ENCODE measurements around the gene RUVBL1.

RUVBL1 gene

GRCh38 chr3:128083396-128083795, 40.2 kb downstream of the RUVBL1 start (continued):
- no peak for TF ChIP-seq TCF4 (CRISPR knock-in tag; IDR thresholded peaks at IDR 0.05; ENCODE audit: borderline replicate concordance)
- no peak for TF ChIP-seq ZFP3 (CRISPR knock-in tag; IDR thresholded peaks at IDR 0.05)
- no peak for TF ChIP-seq ESRRG (CRISPR knock-in tag; IDR thresholded peaks at IDR 0.05)
- TF ChIP-seq TOX (CRISPR knock-in tag; IDR thresholded peaks at IDR 0.05; ENCODE audit: borderline replicate concordance): no peak
- TF ChIP-seq ZC3H10 (CRISPR knock-in tag; IDR thresholded peaks at IDR 0.05): no peak
- no peak for TF ChIP-seq RARB (CRISPR knock-in tag; IDR thresholded peaks at IDR 0.05)
- TF ChIP-seq CSDC2 (CRISPR knock-in tag; IDR thresholded peaks at IDR 0.05): no peak
- no peak for TF ChIP-seq ARNTL (CRISPR knock-in tag; IDR thresholded peaks at IDR 0.05; ENCODE audit: borderline replicate concordance, low read depth)

GRCh38 chr3:128082546-128082945, 41.1 kb downstream of the RUVBL1 start:
- ATAC-seq: no peak
- TF ChIP-seq ZNF565 (CRISPR knock-in tag; conservative IDR thresholded peaks at IDR 0.05; ENCODE audit: low read depth) (no peak), TCF4 (CRISPR knock-in tag; IDR thresholded peaks at IDR 0.05; ENCODE audit: borderline replicate concordance) (no peak), TOX (CRISPR knock-in tag; IDR thresholded peaks at IDR 0.05; ENCODE audit: borderline replicate concordance) (no peak), POU6F1 (CRISPR knock-in tag; IDR thresholded peaks at IDR 0.05; ENCODE audit: borderline replicate concordance, low read depth) (no peak), CSDC2 (CRISPR knock-in tag; IDR thresholded peaks at IDR 0.05) (no peak), PPARA (CRISPR knock-in tag; IDR thresholded peaks at IDR 0.05; ENCODE audit: borderline replicate concordance) (no peak), CSRNP3 (CRISPR knock-in tag; IDR thresholded peaks at IDR 0.05) (no peak), OSR1 (CRISPR knock-in tag; IDR thresholded peaks at IDR 0.05) (no peak), ZFP3 (CRISPR knock-in tag; IDR thresholded peaks at IDR 0.05) (no peak), BACH2 (CRISPR knock-in tag; IDR thresholded peaks at IDR 0.05; ENCODE audit: borderline replicate concordance) (no peak), ZNF70 (CRISPR knock-in tag; IDR thresholded peaks at IDR 0.05) (no peak), ISL1 (CRISPR knock-in tag; IDR thresholded peaks at IDR 0.05) (no peak)

- no peak for ATAC-seq
- TF ChIP-seq ZNF8 (CRISPR knock-in tag; IDR thresholded peaks at IDR 0.05) (no peak), ISL1 (CRISPR knock-in tag; IDR thresholded peaks at IDR 0.05) (no peak), TCF4 (CRISPR knock-in tag; IDR thresholded peaks at IDR 0.05; ENCODE audit: borderline replicate concordance) (no peak), PATZ1 (CRISPR knock-in tag; IDR thresholded peaks at IDR 0.05; ENCODE audit: borderline replicate concordance) (no peak), BACH2 (CRISPR knock-in tag; IDR thresholded peaks at IDR 0.05; ENCODE audit: borderline replicate concordance) (no peak), ZC3H10 (CRISPR knock-in tag; IDR thresholded peaks at IDR 0.05) (no peak), ARNTL (CRISPR knock-in tag; IDR thresholded peaks at IDR 0.05; ENCODE audit: borderline replicate concordance, low read depth) (no peak), CSDC2 (CRISPR knock-in tag; IDR thresholded peaks at IDR 0.05) (no peak), POU6F1 (CRISPR knock-in tag; IDR thresholded peaks at IDR 0.05; ENCODE audit: borderline replicate concordance, low read depth) (no peak), ZFP30 (CRISPR knock-in tag; IDR thresholded peaks at IDR 0.05) (no peak), CSRNP3 (CRISPR knock-in tag; IDR thresholded peaks at IDR 0.05) (no peak), ZNF565 (CRISPR knock-in tag; conservative IDR thresholded peaks at IDR 0.05; ENCODE audit: low read depth) (no peak), GLIS3 (CRISPR knock-in tag; IDR thresholded peaks at IDR 0.05) (no peak), ESRRG (CRISPR knock-in tag; IDR thresholded peaks at IDR 0.05) (no peak), OSR1 (CRISPR knock-in tag; IDR thresholded peaks at IDR 0.05) (no peak), TOX (CRISPR knock-in tag; IDR thresholded peaks at IDR 0.05; ENCODE audit: borderline replicate concordance) (no peak), ZFP3 (CRISPR knock-in tag; IDR thresholded peaks at IDR 0.05) (no peak), ZNF70 (CRISPR knock-in tag; IDR thresholded peaks at IDR 0.05) (no peak), PPARA (CRISPR knock-in tag; IDR thresholded peaks at IDR 0.05; ENCODE audit: borderline replicate concordance) (no peak)
These were observed 41.8 kb downstream of the RUVBL1 start for GRCh38 chr3:128081846-128082245.

All from SK-N-SH treated with all-trans-retinoic acid at 6 μM for 48 hours (cell line).